Activated CD4-positive, alpha-beta T cell treated with anti-CD3 and anti-CD28 coated beads, Interleukin-2, amount 50 U/mL, for 4 hours (primary cell): ENCODE results near the gene TXN2.

Experiments used
- DNase-seq, 2 experiments: peaks; one replicate each; pipeline ENCODE4 v3.0.0-alpha.2; 2020

Gene TXN2

DNA sequence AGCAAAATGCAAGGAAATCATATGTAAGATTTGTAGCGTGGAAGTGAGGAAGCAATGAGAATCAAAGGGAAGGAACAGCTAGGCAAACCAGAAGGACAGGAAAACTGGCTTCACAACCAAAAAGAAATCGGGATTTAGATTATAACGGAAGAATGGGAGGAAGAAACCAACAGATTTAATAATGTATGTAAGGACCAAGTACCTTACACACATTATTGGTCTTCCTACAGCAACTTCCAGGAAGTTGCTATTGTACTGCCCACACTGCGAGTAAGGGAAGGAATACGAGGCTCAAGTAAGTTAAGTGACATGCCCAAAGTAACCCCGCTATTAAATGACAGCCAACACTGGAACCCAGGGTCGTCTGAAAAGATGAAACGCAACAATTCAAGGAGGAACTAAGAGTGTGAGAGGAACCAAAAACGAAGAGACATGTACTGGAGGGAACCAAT is 473 bp downstream of the TXN2 start:
- DNase-seq, result no peak

DNA sequence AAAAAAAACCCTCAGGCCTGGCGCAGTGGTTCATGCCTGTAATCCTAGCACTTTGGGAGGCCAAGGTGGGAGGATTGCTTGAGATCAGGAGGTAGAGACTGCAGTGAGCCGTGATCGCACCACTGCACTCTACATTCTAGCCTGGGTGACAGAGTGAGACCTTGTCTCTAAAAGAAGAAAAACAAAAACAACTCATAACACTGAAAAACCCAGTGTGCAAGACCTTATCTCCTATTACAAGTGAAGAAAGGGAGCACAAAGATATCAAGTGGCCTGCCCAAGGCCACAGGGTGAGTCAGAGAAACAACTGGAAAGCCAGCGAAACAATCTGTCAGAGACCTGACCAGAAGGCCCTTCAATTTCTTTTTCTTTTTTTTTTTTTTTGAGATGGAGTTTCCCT is 2.5 kb downstream of the TXN2 start:
- no peak for DNase-seq

DNA sequence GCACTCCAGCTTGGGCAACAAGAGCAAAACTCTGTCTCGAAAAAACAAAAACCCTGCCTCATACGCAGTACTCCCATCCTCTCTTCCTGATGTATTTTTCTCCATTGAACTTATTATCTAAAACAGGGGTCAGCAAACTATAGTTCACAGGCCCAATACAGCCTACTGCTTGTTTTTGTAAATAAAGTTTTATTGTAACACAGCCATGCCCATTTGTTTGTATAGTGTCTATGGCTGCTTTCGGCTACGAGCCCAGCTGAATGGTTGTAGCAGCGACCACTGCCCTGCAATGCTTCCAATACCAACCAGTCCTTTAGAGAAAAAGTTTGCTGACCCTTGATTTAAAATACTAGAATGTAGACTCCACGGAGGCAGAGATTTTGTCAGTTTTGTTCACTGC is 6.1 kb downstream of the TXN2 start:
- DNase-seq, result no peak

- no peak for DNase-seq
Observed at GRCh38 chr22:36472689-36473088, 8.8 kb downstream of the TXN2 start.

DNA sequence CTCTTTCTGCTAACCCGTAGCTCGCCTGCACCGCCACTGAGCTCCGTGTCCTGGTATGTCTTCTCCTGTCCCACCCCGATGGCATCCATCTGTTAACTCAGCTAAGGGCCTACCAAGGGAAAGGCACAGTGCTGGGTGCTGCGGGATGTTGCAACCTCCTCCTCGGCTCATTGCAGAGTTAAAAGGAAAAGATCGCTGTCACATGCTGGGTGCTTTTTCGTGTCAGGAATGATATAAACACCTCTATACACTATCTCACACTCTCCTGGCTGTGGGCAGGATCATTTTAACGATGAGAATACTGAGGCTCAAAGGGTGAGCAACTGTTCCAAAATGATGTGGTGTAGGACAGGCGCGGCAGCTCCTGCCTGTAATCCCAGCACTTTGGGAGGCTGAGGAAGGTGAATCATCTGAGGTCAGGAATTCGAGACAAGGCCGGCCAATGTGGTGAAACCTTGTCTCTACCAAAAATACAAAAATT is 10.1 kb downstream of the TXN2 start:
- no peak for DNase-seq

DNA sequence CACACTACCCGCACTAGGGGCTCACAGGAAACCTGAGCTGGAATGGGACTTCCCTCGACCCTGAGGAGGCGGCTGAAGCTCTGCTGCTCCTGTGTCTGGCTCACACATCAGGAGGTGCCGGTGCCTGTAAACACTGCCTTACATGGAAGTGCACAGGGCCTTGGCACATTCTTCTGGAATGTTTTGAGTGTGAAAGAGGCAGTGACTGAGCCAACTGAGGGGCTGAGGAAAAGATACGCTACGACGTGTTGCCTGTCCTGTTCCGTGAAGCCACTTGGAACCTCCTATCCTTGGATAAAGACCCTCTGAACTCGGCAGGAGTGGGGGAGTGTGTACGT is 10.5 kb downstream of the TXN2 start:
- no peak for DNase-seq

GRCh38 chr22:36470162-36470993 is 11.1 kb downstream of the TXN2 start:
- peak; percentile 76 to 79 for DNase-seq

DNA sequence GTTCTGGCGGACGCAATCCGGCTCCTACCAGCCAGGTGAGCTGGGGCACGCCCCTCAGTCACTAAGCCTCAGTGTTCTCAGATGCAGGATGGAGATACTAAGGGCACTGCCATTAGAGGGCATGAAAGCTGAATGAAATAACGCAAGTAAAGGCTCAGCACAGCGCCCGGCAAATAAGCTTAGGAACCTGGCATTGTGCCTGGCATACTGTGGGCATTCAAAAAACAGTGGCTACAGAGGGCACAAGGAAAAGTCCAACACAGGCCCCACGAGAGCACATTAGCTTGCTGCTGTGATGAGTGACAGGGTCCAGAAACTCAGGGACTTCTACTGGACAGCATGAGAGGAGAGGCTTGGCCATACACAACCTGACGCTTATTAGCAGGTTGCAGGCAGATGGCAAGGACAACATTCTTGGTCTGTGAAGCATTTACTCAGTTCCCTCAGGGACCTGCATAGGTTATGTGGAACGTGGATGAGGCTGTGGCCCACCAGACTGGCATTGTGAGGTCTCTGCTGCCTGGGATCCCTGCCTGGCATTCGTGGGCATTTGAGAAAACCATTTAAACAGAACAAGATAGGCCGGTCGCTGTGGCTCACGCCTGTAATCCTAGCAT is 12.2 kb downstream of the TXN2 start:
- DNase-seq, result no peak

DNA sequence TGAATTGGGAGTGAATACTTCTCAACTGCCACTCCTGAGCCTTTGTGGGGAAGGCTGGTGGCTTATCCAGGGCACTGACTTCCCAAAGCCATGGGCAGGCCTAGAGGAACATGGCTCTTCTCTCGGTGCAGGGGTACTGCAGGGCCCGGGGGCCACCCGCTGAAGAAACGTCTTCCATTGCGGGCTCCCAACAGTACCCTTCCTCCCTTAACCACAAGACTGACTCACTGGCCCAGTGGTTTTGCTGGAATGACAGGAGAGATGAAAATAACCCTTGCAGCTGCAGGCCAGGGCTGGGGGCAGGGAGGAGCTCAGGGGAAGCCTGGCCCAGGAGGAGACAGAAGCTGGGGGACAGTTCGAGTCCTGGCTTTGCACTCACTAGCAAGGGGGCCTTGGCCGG is 13.5 kb downstream of the TXN2 start:
- no peak for DNase-seq

GRCh38 chr22:36467042-36467810 is 14.2 kb downstream of the TXN2 start:
- DNase-seq, result no peak

DNA sequence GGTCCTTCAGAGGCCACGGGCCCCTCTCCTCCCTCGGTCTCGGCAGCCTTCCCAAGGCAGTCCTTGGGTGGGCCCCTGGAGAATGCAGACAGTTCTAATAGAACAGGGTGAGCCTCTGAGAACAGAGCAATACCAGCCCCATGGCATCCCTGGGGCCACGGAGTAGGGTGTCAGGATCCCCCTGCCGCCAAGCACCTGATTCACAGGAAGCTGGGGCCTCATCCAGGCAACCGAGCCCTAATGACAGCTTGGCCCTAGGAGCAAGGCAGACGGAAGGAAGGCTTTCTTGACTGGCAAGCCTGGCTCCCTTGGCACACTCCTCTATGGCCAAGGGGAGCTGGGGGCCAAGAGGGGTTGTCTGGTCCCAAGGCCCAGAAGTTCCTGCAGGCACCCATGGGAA is 15.2 kb downstream of the TXN2 start:
- DNase-seq, result no peak

DNA sequence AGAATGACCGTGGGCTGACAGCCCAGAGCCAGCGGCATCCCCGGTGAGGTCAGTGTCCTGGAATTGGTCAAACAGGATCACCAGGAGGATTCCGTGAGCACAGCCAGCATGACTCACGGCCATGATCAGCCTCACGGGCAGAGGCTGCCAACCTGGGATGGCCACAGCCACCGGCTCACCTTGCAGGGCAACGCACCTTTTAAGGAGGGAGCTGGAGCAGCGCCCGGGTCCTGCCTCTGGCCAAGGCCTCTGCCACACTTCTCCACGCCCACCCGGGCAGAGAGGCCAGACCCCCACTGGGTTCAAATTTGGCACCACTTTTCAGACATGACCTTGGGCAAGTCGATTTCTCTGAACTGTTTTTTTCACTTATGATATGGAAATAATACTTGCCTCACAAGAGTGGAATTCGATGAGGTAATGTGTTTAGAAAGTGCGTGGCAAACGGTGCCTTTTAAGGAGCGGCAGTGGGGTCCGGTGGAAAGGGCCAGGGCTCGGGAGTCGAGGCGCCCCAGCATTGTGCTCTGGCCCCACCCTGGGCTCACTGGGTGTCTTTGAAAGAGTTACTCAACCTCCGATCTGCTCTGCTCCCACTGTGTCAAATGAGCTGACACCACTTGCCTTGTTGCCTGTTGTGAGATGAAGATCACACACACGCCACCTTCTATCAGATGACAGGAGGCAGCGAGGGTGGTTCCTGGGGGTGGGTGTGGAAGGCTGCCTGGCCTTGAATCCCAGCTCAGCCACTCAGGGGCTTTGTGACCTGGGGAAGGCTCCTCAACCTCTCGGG is 16.0 kb downstream of the TXN2 start:
- DNase-seq, result no peak

- no peak for DNase-seq
Observed at GRCh38 chr22:36464715-36465231, 16.7 kb downstream of the TXN2 start.

DNA sequence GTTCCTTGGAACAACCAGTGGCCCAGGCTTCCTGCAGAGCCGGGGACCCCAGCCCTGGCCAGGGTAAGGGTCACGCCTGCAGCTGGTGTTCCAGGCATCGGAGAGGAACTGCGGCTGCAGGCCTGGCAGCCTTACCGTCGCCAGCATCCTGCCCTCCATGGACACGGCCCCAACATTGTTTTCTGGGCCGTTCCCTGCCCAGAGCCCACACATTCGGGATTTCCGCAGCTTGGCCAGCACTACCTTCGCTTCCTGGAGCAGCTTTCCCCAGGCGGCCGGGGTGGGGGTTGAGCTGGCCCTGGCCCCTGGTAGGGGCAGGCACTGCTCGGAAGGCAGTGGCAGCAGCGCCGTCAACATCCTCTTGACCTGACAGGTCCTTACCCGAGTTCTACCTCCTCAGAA is 17.7 kb downstream of the TXN2 start:
- DNase-seq, result no peak

- DNase-seq, result no peak
Observed at GRCh38 chr22:36461665-36462649, 19.5 kb downstream of the TXN2 start.

GRCh38 chr22:36460202-36460601 is 21.2 kb downstream of the TXN2 start:
- DNase-seq, result no peak

- DNase-seq, result no peak
Observed at GRCh38 chr22:36457688-36458450, 23.6 kb downstream of the TXN2 start.

GRCh38 chr22:36456464-36456845 is 25.0 kb downstream of the TXN2 start:
- no peak for DNase-seq

GRCh38 chr22:36455571-36456463 is 25.6 kb downstream of the TXN2 start:
- DNase-seq, result no peak
